Suppressor macrophage treated with lipopolysaccharide for 1 hour (primary cell): Measurements from ENCODE around the gene CYP2B6.
"Not testable (repeated sequence)": the region's sequence is repeated elsewhere in the genome, so short reads cannot be mapped to it uniquely, and the experiment has no call there.

Experiments used
- DNase-seq, 3 donors: peaks; one replicate each; pipeline ENCODE4 v3.0.0-alpha.2; 2020 to 2022

CYP2B6 gene

GRCh38 chr19:40990972-40991381, at the start of gene CYP2B6:
CYP2B6 (plus strand) TSS chr19:40991282; CDS start chr19:40991306, 24 bp downstream.
- no peak for DNase-seq

GRCh38 chr19:40941481-40942219, 49.4 kb upstream of the CYP2B6 start:
- DNase-seq: no peak

GRCh38 chr19:40945645-40946044, 45.4 kb upstream of the CYP2B6 start:
- no peak for DNase-seq

GRCh38 chr19:40947114-40947513, 44.0 kb upstream of the CYP2B6 start:
- no peak for DNase-seq

GRCh38 chr19:40947573-40947972, 43.5 kb upstream of the CYP2B6 start:
- DNase-seq: no peak

GRCh38 chr19:40948580-40949299, 42.3 kb upstream of the CYP2B6 start:
- no peak for DNase-seq

- DNase-seq: no peak
Observed at GRCh38 chr19:40954573-40954972, 36.5 kb upstream of the CYP2B6 start.

- no peak for DNase-seq
Observed at GRCh38 chr19:40959338-40959737, 31.7 kb upstream of the CYP2B6 start.

- DNase-seq: no peak
Observed at GRCh38 chr19:40960062-40960685, 30.9 kb upstream of the CYP2B6 start.

GRCh38 chr19:40960780-40961179, 30.3 kb upstream of the CYP2B6 start:
- no peak for DNase-seq

- DNase-seq: no peak
Observed at GRCh38 chr19:40962460-40962961, 28.6 kb upstream of the CYP2B6 start.

GRCh38 chr19:40964361-40964760, 26.7 kb upstream of the CYP2B6 start:
- DNase-seq: not testable (repeated sequence)

GRCh38 chr19:40965351-40965750, 25.7 kb upstream of the CYP2B6 start:
- not testable (repeated sequence) for DNase-seq

- not testable (repeated sequence) for DNase-seq
Observed at GRCh38 chr19:40966591-40966990, 24.5 kb upstream of the CYP2B6 start.

GRCh38 chr19:40968065-40968464, 23.0 kb upstream of the CYP2B6 start:
- DNase-seq: not testable (repeated sequence)

- not testable (repeated sequence) for DNase-seq
Observed at GRCh38 chr19:40969721-40970120, 21.4 kb upstream of the CYP2B6 start.

- not testable (repeated sequence) for DNase-seq
Observed at GRCh38 chr19:40970396-40971345, 20.4 kb upstream of the CYP2B6 start.

- peak; percentile 83 to 89 (median 89) for DNase-seq
Observed at GRCh38 chr19:40974633-40975037, 16.4 kb upstream of the CYP2B6 start.

GRCh38 chr19:40976134-40976533, 14.9 kb upstream of the CYP2B6 start:
- no peak for DNase-seq

- DNase-seq: no peak
Observed at GRCh38 chr19:40976724-40977123, 14.4 kb upstream of the CYP2B6 start.

GRCh38 chr19:40979759-40980158, 11.3 kb upstream of the CYP2B6 start:
- peak in 2 of 3 donors; percentile 2 to 3 for DNase-seq

GRCh38 chr19:40980743-40981442, 10.2 kb upstream of the CYP2B6 start:
- peak; percentile 7 to 41 (median 15) for DNase-seq
